ENCODE data around the gene SPEM3.
A peak's percentile ranks its signal among the peaks of the same experiment; 100 is the strongest.

SPEM3 gene

GRCh38 chr17:7403043-7403726 lies 25.5 kb upstream of the SPEM3 start:
- H3K4me3 ChIP-seq (ENCODE audit: control insufficient read depth, low read depth, low read length) = peak overlapping the region; percentile 73
- TF ChIP-seq, protein P1, sequence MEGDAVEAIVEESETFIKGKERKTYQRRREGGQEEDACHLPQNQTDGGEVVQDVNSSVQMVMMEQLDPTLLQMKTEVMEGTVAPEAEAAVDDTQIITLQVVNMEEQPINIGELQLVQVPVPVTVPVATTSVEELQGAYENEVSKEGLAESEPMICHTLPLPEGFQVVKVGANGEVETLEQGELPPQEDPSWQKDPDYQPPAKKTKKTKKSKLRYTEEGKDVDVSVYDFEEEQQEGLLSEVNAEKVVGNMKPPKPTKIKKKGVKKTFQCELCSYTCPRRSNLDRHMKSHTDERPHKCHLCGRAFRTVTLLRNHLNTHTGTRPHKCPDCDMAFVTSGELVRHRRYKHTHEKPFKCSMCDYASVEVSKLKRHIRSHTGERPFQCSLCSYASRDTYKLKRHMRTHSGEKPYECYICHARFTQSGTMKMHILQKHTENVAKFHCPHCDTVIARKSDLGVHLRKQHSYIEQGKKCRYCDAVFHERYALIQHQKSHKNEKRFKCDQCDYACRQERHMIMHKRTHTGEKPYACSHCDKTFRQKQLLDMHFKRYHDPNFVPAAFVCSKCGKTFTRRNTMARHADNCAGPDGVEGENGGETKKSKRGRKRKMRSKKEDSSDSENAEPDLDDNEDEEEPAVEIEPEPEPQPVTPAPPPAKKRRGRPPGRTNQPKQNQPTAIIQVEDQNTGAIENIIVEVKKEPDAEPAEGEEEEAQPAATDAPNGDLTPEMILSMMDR (IDR thresholded peaks at IDR 0.05; ENCODE audit: control insufficient read depth, insufficient read depth, low read depth, low read length, missing control alignments) = no peak
- no peak for DNase-seq (ENCODE audit: low read depth)

- H3K4me3 ChIP-seq (ENCODE audit: control insufficient read depth, low read depth, low read length) = peak overlapping the region; percentile 73
- TF ChIP-seq, protein P1 (IDR thresholded peaks at IDR 0.05; ENCODE audit: control insufficient read depth, insufficient read depth, low read depth, low read length, missing control alignments) = no peak
- DNase-seq (ENCODE audit: low read depth) = peak; percentile 8
Measured at GRCh38 chr17:7403727-7403976, 25.0 kb upstream of the SPEM3 start.

DNA sequence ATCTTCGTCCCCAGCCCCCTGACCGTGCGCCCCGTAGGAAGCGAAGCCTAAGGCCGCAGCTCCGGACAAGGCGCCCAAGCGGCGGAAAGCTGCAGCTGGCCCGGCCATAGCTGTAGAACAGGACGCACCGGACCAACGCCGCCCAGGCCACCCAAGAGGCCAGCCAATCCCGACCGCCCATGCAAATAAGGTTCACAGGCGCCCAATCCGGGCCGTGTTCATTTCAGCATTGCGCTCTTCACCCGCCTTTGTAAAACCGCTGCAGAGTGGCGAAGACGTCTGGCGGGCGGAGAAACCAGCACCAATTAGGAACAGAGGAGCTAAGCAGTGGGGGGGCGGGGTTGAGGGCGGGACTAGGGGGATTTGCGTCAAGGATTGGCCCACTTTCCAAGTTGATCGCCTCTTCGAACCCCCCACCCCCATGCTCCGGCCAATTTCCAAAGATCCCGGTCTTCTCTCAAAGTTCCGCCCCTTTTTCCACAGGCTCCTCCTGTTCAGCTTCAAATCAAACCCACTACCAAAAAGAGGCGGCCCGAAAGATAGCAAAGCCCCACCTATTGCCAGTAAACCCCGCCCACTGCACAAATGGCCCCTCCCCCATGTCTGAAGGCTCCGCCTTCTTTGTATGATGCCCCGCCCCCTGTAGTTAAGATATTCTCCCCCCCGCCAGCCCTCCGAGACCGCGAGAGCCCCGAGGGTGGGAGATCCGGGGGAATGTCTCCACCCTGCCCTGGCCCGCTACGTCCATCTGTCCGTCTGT lies 24.5 kb upstream of the SPEM3 start, which contains the start of gene TMEM256:
Gene TMEM256 (minus strand): TSS at position 121 of the 760 bp plus-strand sequence. CDS start 13 bp downstream, at position 108.
- TF ChIP-seq, protein P1 (IDR thresholded peaks at IDR 0.05; ENCODE audit: control insufficient read depth, insufficient read depth, low read depth, low read length, missing control alignments) = no peak
- peak within 1 kb of the TSS; percentile 91 for H3K4me3 ChIP-seq (ENCODE audit: control insufficient read depth, low read depth, low read length)
- peak; percentile 98 for DNase-seq (ENCODE audit: low read depth)

- DNase-seq (ENCODE audit: low read depth) = no peak
- TF ChIP-seq, protein P1 (IDR thresholded peaks at IDR 0.05; ENCODE audit: control insufficient read depth, insufficient read depth, low read depth, low read length, missing control alignments) = no peak
- H3K4me3 ChIP-seq (ENCODE audit: control insufficient read depth, low read depth, low read length) = peak overlapping the region; percentile 91
Measured at GRCh38 chr17:7404737-7405349, 23.8 kb upstream of the SPEM3 start.

GRCh38 chr17:7405350-7406234 lies 23.1 kb upstream of the SPEM3 start:
- TF ChIP-seq, protein P1 (IDR thresholded peaks at IDR 0.05; ENCODE audit: control insufficient read depth, insufficient read depth, low read depth, low read length, missing control alignments) = peak; percentile 4
- no peak for DNase-seq (ENCODE audit: low read depth)
- H3K4me3 ChIP-seq (ENCODE audit: control insufficient read depth, low read depth, low read length) = peak overlapping the region; percentile 91

GRCh38 chr17:7406235-7406825 lies 22.3 kb upstream of the SPEM3 start:
- peak overlapping the region; percentile 91 for H3K4me3 ChIP-seq (ENCODE audit: control insufficient read depth, low read depth, low read length)
- no peak for DNase-seq (ENCODE audit: low read depth)
- TF ChIP-seq, protein P1 (IDR thresholded peaks at IDR 0.05; ENCODE audit: control insufficient read depth, insufficient read depth, low read depth, low read length, missing control alignments) = no peak

Measured in AG09309 (cell line).